Cerebellar nuclear complex (tissue), 1 donor: ENCODE data around the gene SYTL5.

Experiments
- DNase-seq, 2 experiments: peaks; one replicate each; lab custom pipeline; 2025; lab: John Stamatoyannopoulos, UW

Gene SYTL5

GRCh38 chrX:38089173-38089982 lies 83.0 kb downstream of the SYTL5 start:
- no peak for DNase-seq

GRCh38 chrX:38095971-38096529 lies 89.7 kb downstream of the SYTL5 start:
- no peak for DNase-seq

GRCh38 chrX:38099688-38100087 lies 93.3 kb downstream of the SYTL5 start:
- no peak for DNase-seq

GRCh38 chrX:38102240-38102639 lies 95.9 kb downstream of the SYTL5 start:
- no peak for DNase-seq

GRCh38 chrX:38102875-38103274 lies 96.5 kb downstream of the SYTL5 start:
- DNase-seq, result no peak

- no peak for DNase-seq
Observed at GRCh38 chrX:38103857-38104812, 97.8 kb downstream of the SYTL5 start.

- no peak for DNase-seq
Observed at GRCh38 chrX:38105216-38105725, 98.9 kb downstream of the SYTL5 start.

- DNase-seq, result no peak
Observed at GRCh38 chrX:38106991-38107655, 100.8 kb downstream of the SYTL5 start.

GRCh38 chrX:38108364-38108763 lies 102.0 kb downstream of the SYTL5 start:
- DNase-seq, result no peak

- no peak for DNase-seq
Observed at GRCh38 chrX:38109042-38109898, 102.9 kb downstream of the SYTL5 start.

GRCh38 chrX:38110231-38110630 lies 103.9 kb downstream of the SYTL5 start:
- DNase-seq, result no peak

- no peak for DNase-seq
Observed at GRCh38 chrX:38111196-38111595, 104.8 kb downstream of the SYTL5 start.

GRCh38 chrX:38112566-38112965 lies 106.2 kb downstream of the SYTL5 start:
- no peak for DNase-seq

GRCh38 chrX:38116706-38117105 lies 110.4 kb downstream of the SYTL5 start:
- no peak for DNase-seq

- DNase-seq, result no peak
Observed at GRCh38 chrX:38117485-38117884, 111.1 kb downstream of the SYTL5 start.

GRCh38 chrX:38124000-38124399 lies 117.6 kb downstream of the SYTL5 start:
- DNase-seq, result no peak

- DNase-seq, result no peak
Observed at GRCh38 chrX:38126179-38126578, 119.8 kb downstream of the SYTL5 start.

- no peak for DNase-seq
Observed at GRCh38 chrX:38127961-38128360, 121.6 kb downstream of the SYTL5 start.

GRCh38 chrX:38129366-38129765 lies 123.0 kb downstream of the SYTL5 start:
- DNase-seq, result no peak

GRCh38 chrX:38138157-38138891 lies 132.0 kb downstream of the SYTL5 start:
- no peak for DNase-seq
